Neural progenitor cell (in vitro differentiated cells): ENCODE data around the gene SLC2A14. TPM values are rescaled to one million over a fixed set of nuclear protein-coding genes. Genes with fewer than 3 reads are reported as not detected.
A peak's percentile ranks its signal among the peaks of the same experiment; 100 is the strongest.
"Not testable (repeated sequence)": the region's sequence is repeated elsewhere in the genome, so short reads cannot be mapped to it uniquely, and the experiment has no call there.

Experiments
- DNase-seq: peaks from one replicate; pipeline ENCODE4 v3.0.0-alpha.2; 2016; ENCODE audit warnings: low spot score
- H2AFZ ChIP-seq: fragments of 200-600 bp; sonication (generic); replicated peaks from 2 replicates; pipeline ENCODE4 v1.6.1; 2016; ENCODE audit warnings: antibody characterized with exemption
- H3F3A ChIP-seq: fragments of 200-600 bp; sonication (generic); 2 replicates; pipeline ENCODE4 v1.6.1; 2016; ENCODE audit warnings: antibody characterized with exemption, low read depth
- H3K27ac ChIP-seq: fragments of 200-600 bp; sonication (generic); 2 replicates; pipeline ENCODE4 v1.5.1; 2016; ENCODE audit warnings: mild to moderate bottlenecking
- H3K27me3 ChIP-seq: fragments of 200-600 bp; sonication (generic); 2 replicates; pipeline ENCODE4 v1.6.1; 2016; ENCODE audit warnings: mild to moderate bottlenecking, moderate library complexity
- H3K36me3 ChIP-seq: fragments of 200-600 bp; sonication (generic); 2 replicates; pipeline ENCODE4 v1.5.1; 2016
- H3K4me1 ChIP-seq: fragments of 200-600 bp; sonication (generic); 2 replicates; pipeline ENCODE4 v1.6.1; 2016; ENCODE audit warnings: mixed run types
- H3K4me2 ChIP-seq: fragments of 200-600 bp; sonication (generic); 2 replicates; pipeline ENCODE4 v1.6.1; 2016
- H3K4me3 ChIP-seq: fragments of 200-600 bp; sonication (generic); 2 replicates; pipeline ENCODE4 v1.5.1; 2016
- H3K79me2 ChIP-seq: fragments of 200-600 bp; sonication (generic); 2 replicates; pipeline ENCODE4 v1.6.1; 2016; ENCODE audit warnings: low read depth
- H3K9ac ChIP-seq: fragments of 200-600 bp; sonication (generic); 2 replicates; pipeline ENCODE4 v1.6.1; 2016
- H3K9me3 ChIP-seq: fragments of 200-600 bp; sonication (generic); 2 replicates; pipeline ENCODE4 v1.5.1; 2016; ENCODE audit warnings: low read depth
- H4K20me1 ChIP-seq: fragments of 200-600 bp; sonication (generic); 2 replicates; pipeline ENCODE4 v1.6.1; 2016; ENCODE audit warnings: low read depth
- H3K27ac Mint-ChIP-seq: 3 replicates; pipeline ENCODE4 v1.8.0; 2021; ENCODE audit warnings: mixed read lengths
- H3K27me3 Mint-ChIP-seq: 2 replicates; pipeline ENCODE4 v1.8.0; 2022; ENCODE audit warnings: low read depth, mild to moderate bottlenecking, inconsistent platforms, moderate library complexity, mixed read lengths; ENCODE audit not compliant: insufficient read depth
- H3K36me3 Mint-ChIP-seq: 3 replicates; pipeline ENCODE4 v1.8.0; 2021; ENCODE audit warnings: mixed read lengths
- H3K4me1 Mint-ChIP-seq: 3 replicates; pipeline ENCODE4 v1.8.0; 2021; ENCODE audit warnings: mixed read lengths
- H3K4me3 Mint-ChIP-seq: 3 replicates; pipeline ENCODE4 v1.8.0; 2021; ENCODE audit warnings: mild to moderate bottlenecking, moderate library complexity, mixed read lengths
- H3K9me3 Mint-ChIP-seq: 3 replicates; pipeline ENCODE4 v1.8.0; 2020; ENCODE audit warnings: mixed read lengths
- CTCF ChIP-seq: fragments of 200-600 bp; sonication (generic); IDR thresholded peaks from 2 replicates; pipeline ENCODE4 v1.5.1; 2017; ENCODE audit warnings: antibody characterized with exemption, mild to moderate bottlenecking
- EZH2 ChIP-seq: fragments of 200-600 bp; sonication (generic); IDR thresholded peaks from 2 replicates; pipeline ENCODE4 v1.6.1; 2017; ENCODE audit warnings: antibody characterized with exemption, mild to moderate bottlenecking, moderate library complexity
- EZH2phosphoT487 ChIP-seq: fragments of 200-600 bp; sonication (generic); IDR thresholded peaks from 2 replicates; pipeline ENCODE4 v1.6.1; 2017; ENCODE audit warnings: antibody characterized with exemption
- total RNA-seq: library from RNA; depleted of rRNA; stranded (reverse); fragments of >200 nt; gene quantifications from 2 replicates; pipeline ENCODE4 v1.2.3, GENCODE V29; 2015; ENCODE audit warnings: low replicate concordance

The SLC2A14 gene
- total RNA-seq, 1 donor from 2014 or later = 0.49 TPM

- no peaks in the 10 kb centered on the region for H3K9me3 ChIP-seq
- H3K27ac ChIP-seq = no peak overlapping the region
- H3K27ac Mint-ChIP-seq = peak overlapping the region; percentile 58
- no peaks in the 10 kb centered on the region for H3K36me3 ChIP-seq
- no peak overlapping the region for H2AFZ ChIP-seq
- H3K4me1 Mint-ChIP-seq = peaks cover 24% of the 10 kb centered on the region
- no peak overlapping the region for H3K4me3 ChIP-seq
- no peak overlapping the region for H3K4me3 Mint-ChIP-seq
- H3K36me3 Mint-ChIP-seq = peaks cover 2% of the 10 kb centered on the region
- H3K4me1 ChIP-seq = peaks cover 13% of the 10 kb centered on the region
- no peak overlapping the region for H3K4me2 ChIP-seq
- no peaks in the 10 kb centered on the region for H4K20me1 ChIP-seq
- no peak for DNase-seq
- TF ChIP-seq CTCF = no peak
- no peak for TF ChIP-seq EZH2phosphoT487
- TF ChIP-seq EZH2 = no peak
- H3K27me3 Mint-ChIP-seq = peaks cover 2% of the 10 kb centered on the region
- no peaks in the 10 kb centered on the region for H3K79me2 ChIP-seq
- no peak overlapping the region for H3K9ac ChIP-seq
- no peaks in the 10 kb centered on the region for H3K9me3 Mint-ChIP-seq
- no peaks in the 10 kb centered on the region for H3K27me3 ChIP-seq
- peaks cover 14% of the 10 kb centered on the region for H3F3A ChIP-seq
These were observed 19.7 kb upstream of the SLC2A14 start for GRCh38 chr12:7892186-7892980.

DNA sequence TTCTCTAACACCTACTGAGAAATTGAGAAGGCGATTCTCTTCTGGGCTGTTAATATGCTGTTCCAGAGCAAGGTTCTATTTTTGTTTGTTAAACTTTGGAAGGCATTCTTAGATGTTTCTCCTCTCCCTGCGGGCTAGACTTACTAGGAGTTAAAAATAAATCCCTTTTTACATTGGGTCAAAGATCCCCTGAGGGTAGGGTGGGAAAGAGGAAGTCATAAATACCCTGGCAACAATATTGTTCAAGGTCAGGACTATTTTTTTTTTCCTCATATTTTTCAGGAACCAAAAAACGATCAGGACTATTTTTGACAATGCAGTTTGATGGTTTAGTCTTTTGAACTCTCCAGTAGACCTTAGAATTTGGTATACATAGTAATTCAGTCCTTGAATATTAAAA lies 12.0 kb upstream of the SLC2A14 start:
- no peak overlapping the region for H3K4me3 ChIP-seq
- no peaks in the 10 kb centered on the region for H3F3A ChIP-seq
- no peaks in the 10 kb centered on the region for H3K4me1 ChIP-seq
- H3K27me3 ChIP-seq = no peaks in the 10 kb centered on the region
- no peak for DNase-seq
- H3K9ac ChIP-seq = no peak overlapping the region
- H3K27ac ChIP-seq = no peak overlapping the region
- peaks cover 6% of the 10 kb centered on the region for H3K9me3 Mint-ChIP-seq
- peaks cover 6% of the 10 kb centered on the region for H3K4me1 Mint-ChIP-seq
- no peak overlapping the region for H3K27ac Mint-ChIP-seq
- no peaks in the 10 kb centered on the region for H3K79me2 ChIP-seq
- peaks cover 2% of the 10 kb centered on the region for H3K27me3 Mint-ChIP-seq
- TF ChIP-seq CTCF (no peak), EZH2phosphoT487 (no peak), EZH2 (no peak)
- H3K36me3 Mint-ChIP-seq = peaks cover 4% of the 10 kb centered on the region
- no peak overlapping the region for H2AFZ ChIP-seq
- H3K4me3 Mint-ChIP-seq = no peak overlapping the region
- no peaks in the 10 kb centered on the region for H4K20me1 ChIP-seq
- no peaks in the 10 kb centered on the region for H3K9me3 ChIP-seq
- H3K4me2 ChIP-seq = no peak overlapping the region
- no peaks in the 10 kb centered on the region for H3K36me3 ChIP-seq

- H3K27me3 ChIP-seq, H3K9me3 ChIP-seq, H3K27me3 Mint-ChIP-seq, H3K4me3 Mint-ChIP-seq, H3K4me2 ChIP-seq, H2AFZ ChIP-seq, H3K9me3 Mint-ChIP-seq, H3K4me3 ChIP-seq, H3K4me1 ChIP-seq, DNase-seq, H3K27ac ChIP-seq, H3F3A ChIP-seq, H3K4me1 Mint-ChIP-seq, H3K9ac ChIP-seq, H3K36me3 ChIP-seq, H3K79me2 ChIP-seq, H4K20me1 ChIP-seq, H3K36me3 Mint-ChIP-seq: not testable (repeated sequence)
- H3K27ac Mint-ChIP-seq = peak overlapping the region; percentile 90
These were observed 9.0 kb upstream of the SLC2A14 start for GRCh38 chr12:7881736-7882120.

DNA sequence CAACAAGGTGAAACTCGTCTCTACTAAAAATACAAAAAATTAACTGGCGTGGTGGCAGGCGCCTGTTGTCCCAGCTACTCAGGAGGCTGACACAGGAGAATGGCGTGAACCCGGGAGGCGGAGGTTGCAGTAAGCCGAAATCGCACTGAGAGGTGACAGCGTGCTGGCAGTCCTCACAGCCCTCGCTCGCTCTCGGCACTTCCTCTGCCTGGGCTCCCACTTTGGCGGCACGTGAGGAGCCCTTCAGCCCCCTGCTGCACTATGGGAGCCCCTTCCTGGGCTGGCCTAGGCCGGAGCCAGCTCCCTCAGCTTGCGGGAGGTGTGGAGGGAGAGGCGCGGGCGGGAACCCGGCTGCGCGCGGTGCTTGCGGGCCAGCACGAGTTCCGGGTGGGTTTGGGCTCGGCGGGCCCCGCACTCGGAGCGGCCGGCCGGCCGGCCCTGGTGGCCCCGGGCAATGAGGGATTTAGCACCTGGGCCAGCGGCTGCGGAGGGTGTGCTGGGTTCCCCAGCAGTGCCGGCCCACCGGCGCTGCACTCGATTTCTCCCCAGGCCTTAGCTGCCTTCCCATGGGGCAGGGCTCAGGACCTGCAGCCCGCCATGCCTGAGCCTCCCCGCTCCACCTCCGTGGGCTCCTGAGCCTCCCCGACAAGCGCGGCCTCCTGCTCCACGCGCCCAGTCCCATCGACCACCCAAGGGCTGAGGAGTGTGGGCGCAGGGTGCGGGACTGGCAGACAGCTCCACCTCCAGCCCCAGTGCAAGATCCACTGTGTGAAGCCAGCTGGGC lies 8.4 kb upstream of the SLC2A14 start:
- not testable (repeated sequence) for H3K36me3 Mint-ChIP-seq, H3K79me2 ChIP-seq, H3K27me3 ChIP-seq, H3F3A ChIP-seq, H3K27ac Mint-ChIP-seq, H4K20me1 ChIP-seq, H3K27ac ChIP-seq, H3K4me1 ChIP-seq, DNase-seq, H3K9me3 ChIP-seq, H3K4me1 Mint-ChIP-seq, H3K4me3 Mint-ChIP-seq, H2AFZ ChIP-seq, H3K4me2 ChIP-seq, H3K27me3 Mint-ChIP-seq, H3K36me3 ChIP-seq, H3K4me3 ChIP-seq, H3K9me3 Mint-ChIP-seq, H3K9ac ChIP-seq
